Subcutaneous abdominal adipose tissue (tissue), 5 donors: ENCODE data around the gene RPS15A.
"Not testable (repeated sequence)": the region's sequence is repeated elsewhere in the genome, so short reads cannot be mapped to it uniquely, and the experiment has no call there.

ENCODE experiments used
- H3K27ac ChIP-seq: one replicate; pipeline ENCODE4 v1.7.0; 2013; ENCODE audit warnings: low read depth, mild to moderate bottlenecking, inconsistent platforms, low read length, moderate library complexity
- H3K27me3 ChIP-seq, 5 donors: one replicate each; pipeline ENCODE4 v1.7.0; 2013; ENCODE audit warnings: low read length in 5 of 5, inconsistent platforms in 1 of 5; ENCODE audit not compliant: control insufficient read depth in 5 of 5, insufficient read depth in 4 of 5
- H3K36me3 ChIP-seq, 5 donors: one replicate each; pipeline ENCODE4 v1.7.0; 2013; ENCODE audit warnings: low read length in 5 of 5; ENCODE audit not compliant: control insufficient read depth in 5 of 5, insufficient read depth in 5 of 5
- H3K4me1 ChIP-seq, 5 donors: one replicate each; pipeline ENCODE4 v1.7.0; 2013; ENCODE audit warnings: low read length in 5 of 5, mild to moderate bottlenecking in 3 of 5, moderate library complexity in 1 of 5; ENCODE audit not compliant: control insufficient read depth in 5 of 5, insufficient read depth in 5 of 5
- H3K4me3 ChIP-seq, 5 donors: one replicate each; pipeline ENCODE4 v1.7.0; 2013; ENCODE audit warnings: low read length in 5 of 5, low read depth in 1 of 5
- H3K9ac ChIP-seq, 5 donors: one replicate each; pipeline ENCODE4 v1.7.0; 2013; ENCODE audit warnings: low read length in 5 of 5, mild to moderate bottlenecking in 4 of 5, moderate library complexity in 3 of 5
- H3K9me3 ChIP-seq, 5 donors: one replicate each; pipeline ENCODE4 v1.7.0; 2013; ENCODE audit warnings: low read length in 5 of 5; ENCODE audit not compliant: control insufficient read depth in 5 of 5
- donor health status: healthy.
- donor health status: healthy.
- donor health status: healthy.
- donor health status: healthy.
- donor health status: healthy.

RPS15A gene

GRCh38 chr16:18781232-18781631, 8.9 kb downstream of the RPS15A start:
- not testable (repeated sequence) for H3K27ac ChIP-seq, H3K9ac ChIP-seq, H3K4me3 ChIP-seq, H3K9me3 ChIP-seq, H3K27me3 ChIP-seq
- H3K36me3 ChIP-seq: peaks cover 13 to 40% (median 38%) of the 10 kb centered on the region in 5 donors
- peaks cover 2 to 17% (median 10%) of the 10 kb centered on the region in 5 donors for H3K4me1 ChIP-seq

DNA sequence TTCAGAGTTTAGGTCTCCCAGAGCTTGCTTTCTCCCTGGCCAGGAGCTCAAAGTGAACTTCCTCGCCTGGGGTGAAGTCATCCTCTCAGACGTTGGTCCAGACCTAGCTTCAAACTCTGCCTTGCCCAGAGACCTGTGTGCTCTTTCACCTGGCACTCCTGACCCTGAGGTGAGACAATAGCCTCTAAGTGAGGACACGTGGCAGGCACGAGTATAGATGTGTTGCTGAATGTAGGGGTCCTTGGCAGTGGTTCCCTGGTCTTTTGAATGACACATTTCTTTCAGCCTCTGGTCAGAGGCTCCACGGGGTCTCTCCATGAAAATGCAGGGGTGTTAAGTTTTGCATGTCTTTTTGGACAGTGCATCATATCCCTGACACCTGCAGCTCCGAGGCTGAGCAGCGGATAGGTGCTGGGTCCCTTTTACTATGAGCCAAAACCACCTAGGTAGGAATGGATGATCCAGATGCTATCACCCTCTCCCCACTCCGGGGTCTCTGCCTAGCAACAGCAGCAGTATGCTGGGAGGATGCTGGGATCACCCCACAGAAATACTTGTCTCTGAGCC, 9.6 kb downstream of the RPS15A start:
- not testable (repeated sequence) for H3K9me3 ChIP-seq

GRCh38 chr16:18777664-18778063, 12.5 kb downstream of the RPS15A start:
- H3K4me1 ChIP-seq, H3K36me3 ChIP-seq, H3K27me3 ChIP-seq, H3K4me3 ChIP-seq, H3K27ac ChIP-seq, H3K9ac ChIP-seq, H3K9me3 ChIP-seq: not testable (repeated sequence)

More for the DNA sequence above, 9.6 kb downstream of the RPS15A start:
- not testable (repeated sequence) for H3K9ac ChIP-seq, H3K4me3 ChIP-seq, H3K27me3 ChIP-seq, H3K27ac ChIP-seq
- Histone ChIP-seq H3K4me1 (peaks cover 1 to 11% (median 5%) of the 10 kb centered on the region in 5 donors), H3K36me3 (peaks cover 10 to 33% (median 31%) of the 10 kb centered on the region in 5 donors)

- H3K4me3 ChIP-seq, H3K4me1 ChIP-seq, H3K9ac ChIP-seq, H3K9me3 ChIP-seq, H3K36me3 ChIP-seq, H3K27me3 ChIP-seq, H3K27ac ChIP-seq: not testable (repeated sequence)
These were observed 13.8 kb downstream of the RPS15A start for GRCh38 chr16:18776334-18776733.

GRCh38 chr16:18774651-18775050, 15.5 kb downstream of the RPS15A start:
- not testable (repeated sequence) for H3K27ac ChIP-seq, H3K36me3 ChIP-seq, H3K9me3 ChIP-seq, H3K27me3 ChIP-seq, H3K4me1 ChIP-seq, H3K9ac ChIP-seq, H3K4me3 ChIP-seq

DNA sequence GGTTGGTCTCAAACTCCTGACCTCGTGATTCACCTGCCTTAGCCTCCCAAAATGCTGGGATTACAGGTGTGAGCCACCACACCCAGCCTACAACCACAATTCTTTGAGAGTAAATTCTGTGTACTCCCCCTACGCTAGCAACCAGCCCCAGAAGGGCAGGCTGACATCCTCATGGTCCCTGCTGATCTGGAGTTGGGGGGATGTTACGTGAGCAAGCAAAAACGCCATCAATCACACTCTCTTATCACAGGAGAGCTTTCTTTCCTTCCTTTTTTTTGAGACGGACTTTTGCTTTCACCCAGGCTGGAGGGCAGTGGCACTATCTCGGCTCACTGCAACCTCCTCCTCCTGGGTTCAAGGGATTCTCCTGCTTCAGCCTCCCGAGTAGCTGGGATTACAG, 18.0 kb downstream of the RPS15A start:
- H3K9me3 ChIP-seq, H3K9ac ChIP-seq, H3K27ac ChIP-seq, H3K36me3 ChIP-seq, H3K4me3 ChIP-seq, H3K27me3 ChIP-seq, H3K4me1 ChIP-seq: not testable (repeated sequence)

DNA sequence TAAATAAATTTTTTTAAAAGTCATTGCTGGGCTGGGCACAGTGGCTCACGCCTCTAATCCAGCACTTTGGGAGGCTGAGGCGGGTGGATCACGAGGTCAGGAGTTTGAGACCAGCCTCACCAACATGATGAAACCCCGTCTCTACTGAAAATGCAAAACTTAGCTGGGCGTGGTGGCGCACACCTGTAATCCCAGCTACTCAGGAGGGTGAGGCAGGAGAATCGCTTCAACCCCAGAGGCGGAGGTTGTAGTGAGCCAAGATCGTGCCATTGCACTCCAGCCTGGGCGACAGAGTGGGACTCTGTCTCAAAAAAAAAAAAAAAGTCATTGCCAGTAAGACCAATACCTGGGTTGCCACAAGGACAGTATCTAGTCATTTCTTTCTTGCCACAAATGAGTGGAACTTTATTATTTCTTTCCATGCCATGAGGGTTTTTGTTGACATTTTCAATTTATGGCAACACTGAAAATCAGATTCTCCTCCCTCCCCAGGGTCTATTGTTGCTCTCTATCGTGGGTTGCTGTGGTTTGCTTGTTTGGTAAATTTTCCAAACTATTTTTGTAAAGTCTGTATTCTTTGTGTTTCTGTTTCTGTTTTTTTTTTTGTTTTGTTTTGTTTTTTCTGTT, 19.7 kb downstream of the RPS15A start:
- H3K9ac ChIP-seq, H3K9me3 ChIP-seq, H3K4me1 ChIP-seq, H3K4me3 ChIP-seq, H3K27me3 ChIP-seq, H3K27ac ChIP-seq, H3K36me3 ChIP-seq: not testable (repeated sequence)

GRCh38 chr16:18767217-18767616, 22.9 kb downstream of the RPS15A start:
- H3K27ac ChIP-seq, H3K4me3 ChIP-seq, H3K4me1 ChIP-seq, H3K27me3 ChIP-seq, H3K9me3 ChIP-seq, H3K9ac ChIP-seq, H3K36me3 ChIP-seq: not testable (repeated sequence)

GRCh38 chr16:18762713-18763112, 27.4 kb downstream of the RPS15A start:
- not testable (repeated sequence) for H3K9me3 ChIP-seq, H3K4me1 ChIP-seq, H3K36me3 ChIP-seq, H3K4me3 ChIP-seq, H3K27me3 ChIP-seq, H3K9ac ChIP-seq, H3K27ac ChIP-seq

DNA sequence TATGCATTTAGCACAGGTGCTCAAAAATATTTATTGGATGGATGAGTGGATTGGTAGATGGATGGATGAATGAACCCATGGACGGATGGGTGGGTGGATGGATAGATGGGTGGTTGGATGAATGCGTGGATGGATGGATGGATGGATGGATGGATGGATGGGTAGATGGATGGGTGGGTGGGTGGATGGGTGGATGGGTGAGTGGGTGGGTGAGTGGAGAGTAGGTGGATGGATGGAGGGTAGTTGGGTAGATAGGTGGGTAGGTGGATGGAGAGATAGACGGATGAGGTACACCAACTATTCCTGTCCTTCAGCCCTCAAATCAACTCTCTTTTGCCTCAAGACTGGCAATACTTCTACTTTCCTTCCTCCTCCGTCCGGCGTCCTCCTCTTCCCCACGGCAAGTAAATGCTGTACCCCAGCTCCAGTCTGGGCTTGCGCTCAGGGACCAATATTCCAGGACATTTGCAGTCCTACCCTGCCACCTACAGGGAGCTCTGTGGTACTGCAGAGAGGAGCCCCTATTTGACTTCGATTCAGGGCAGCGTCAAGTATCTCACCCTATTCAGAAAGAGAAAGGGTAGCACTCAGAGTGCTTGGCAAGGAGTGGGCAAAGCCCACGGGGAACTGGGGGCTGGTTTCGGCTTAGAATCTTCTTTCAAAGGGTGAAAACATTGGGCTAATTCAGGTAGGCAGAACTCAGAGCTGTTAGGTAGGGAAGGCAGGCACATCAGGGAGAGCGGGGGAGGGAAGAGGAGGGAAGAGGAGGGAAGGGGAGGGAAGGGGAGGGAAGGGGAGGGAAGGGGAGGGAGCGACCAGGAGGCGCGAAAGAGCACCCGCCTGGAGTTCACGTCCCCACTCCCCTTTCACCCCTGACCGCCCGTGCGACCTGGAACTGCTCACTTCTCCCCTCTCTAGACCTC, 30.3 kb downstream of the RPS15A start:
- not testable (repeated sequence) for H3K9ac ChIP-seq, H3K27ac ChIP-seq, H3K4me3 ChIP-seq, H3K9me3 ChIP-seq, H3K27me3 ChIP-seq, H3K4me1 ChIP-seq, H3K36me3 ChIP-seq
